Liver (tissue), 9 donors: ENCODE measurements around the gene NLRC5. TPM values are rescaled to one million over a fixed set of nuclear protein-coding genes. Genes with fewer than 3 reads are reported as not detected.
"Not testable (repeated sequence)": the region's sequence is repeated elsewhere in the genome, so short reads cannot be mapped to it uniquely, and the experiment has no call there.

Source experiments
- DNase-seq: peaks from one replicate; pipeline ENCODE4 v3.0.0-alpha.2; 2017; ENCODE audit warnings: low spot score
- H3K27ac ChIP-seq, 2 donors: one replicate each; pipeline ENCODE4 v1.7.0; 2013; ENCODE audit warnings: inconsistent platforms in 2 of 2, low read length in 2 of 2, control low read depth in 1 of 2, low read depth in 1 of 2, mild to moderate bottlenecking in 1 of 2
- H3K27me3 ChIP-seq, 4 donors: one replicate each; pipeline versions ENCODE4 v1.6.1 to v1.7.0; 2013; ENCODE audit warnings: low read length in 3 of 4, inconsistent platforms in 1 of 4, mild to moderate bottlenecking in 1 of 4, moderate library complexity in 1 of 4; ENCODE audit not compliant: control insufficient read depth in 4 of 4, insufficient read depth in 4 of 4
- H3K36me3 ChIP-seq, 4 donors: one replicate each; pipeline versions ENCODE4 v1.6.1 to v1.7.0; 2013; ENCODE audit warnings: low read length in 3 of 4, mild to moderate bottlenecking in 3 of 4, low read depth in 1 of 4, moderate library complexity in 1 of 4; ENCODE audit not compliant: control insufficient read depth in 4 of 4, insufficient read depth in 3 of 4
- H3K4me1 ChIP-seq, 4 donors: one replicate each; pipeline versions ENCODE4 v1.6.1 to v1.7.0; 2013; ENCODE audit warnings: low read length in 3 of 4, mild to moderate bottlenecking in 3 of 4, moderate library complexity in 1 of 4; ENCODE audit not compliant: control insufficient read depth in 4 of 4, insufficient read depth in 4 of 4
- H3K4me3 ChIP-seq, 3 donors: one replicate each; pipeline versions ENCODE4 v1.6.1 to v1.7.0; 2013; ENCODE audit warnings: low read length in 3 of 3, control low read depth in 1 of 3, low read depth in 1 of 3, mild to moderate bottlenecking in 1 of 3
- H3K9ac ChIP-seq, 2 donors: one replicate each; pipeline ENCODE4 v1.7.0; 2013; ENCODE audit warnings: low read length in 2 of 2, mild to moderate bottlenecking in 2 of 2, moderate library complexity in 2 of 2, control low read depth in 1 of 2, low read depth in 1 of 2
- H3K9me3 ChIP-seq, 4 donors: one replicate each; pipeline versions ENCODE4 v1.6.1 to v1.7.0; 2013; ENCODE audit warnings: low read length in 3 of 4; ENCODE audit not compliant: control insufficient read depth in 4 of 4
- EGR1 ChIP-seq, 2 donors: IDR thresholded peaks; 2 replicates each; pipeline ENCODE4 v1.6.1; 2016 to 2018; ENCODE audit warnings: antibody characterized with exemption in 2 of 2, low read depth in 2 of 2
- FOXA2 ChIP-seq: IDR thresholded peaks from 2 replicates; pipeline ENCODE4 v1.6.1; 2016; ENCODE audit warnings: antibody characterized with exemption
- GABPA ChIP-seq, 2 donors: IDR thresholded peaks in 1 of 2; conservative IDR thresholded peaks in 1 of 2; 2 replicates each; pipeline ENCODE4 v1.6.1; 2016; ENCODE audit warnings: antibody characterized with exemption in 2 of 2, mild to moderate bottlenecking in 1 of 2, moderate library complexity in 1 of 2
- HNF4A ChIP-seq, 2 donors: conservative IDR thresholded peaks; 2 replicates each; pipeline ENCODE4 v1.6.1; 2016; ENCODE audit warnings: antibody characterized with exemption in 2 of 2, mild to moderate bottlenecking in 2 of 2
- JUND ChIP-seq, 2 donors: IDR thresholded peaks; 2 replicates each; pipeline ENCODE4 v1.6.1; 2016; ENCODE audit warnings: antibody characterized with exemption in 2 of 2
- NR2F2 ChIP-seq: IDR thresholded peaks from 2 replicates; pipeline ENCODE4 v1.6.1; 2016; ENCODE audit warnings: antibody characterized with exemption
- RAD21 ChIP-seq, 2 donors: IDR thresholded peaks; 2 replicates each; pipeline ENCODE4 v1.6.1; 2016; ENCODE audit warnings: antibody characterized with exemption in 2 of 2, mild to moderate bottlenecking in 2 of 2
- RXRA ChIP-seq, 2 donors: IDR thresholded peaks; 2 replicates each; pipeline ENCODE4 v1.6.1; 2017 to 2018; ENCODE audit warnings: antibody characterized with exemption in 2 of 2, mild to moderate bottlenecking in 1 of 2
- SP1 ChIP-seq: IDR thresholded peaks from 2 replicates; pipeline ENCODE4 v1.6.1; 2018; ENCODE audit warnings: antibody characterized with exemption, mild to moderate bottlenecking
- YY1 ChIP-seq: IDR thresholded peaks from 2 replicates; pipeline ENCODE4 v1.6.1; 2016; ENCODE audit warnings: antibody characterized with exemption, mild to moderate bottlenecking
- WGBS: extraction: QIAGEN DNeasy Blood & Tissue Kit; methylation state at CpG from one replicate; pipeline ENCODE4 v1.1.7; 2013; 5-methylcytosine and 5-hydroxymethylcytosine counted together
- polyA plus RNA-seq, 2 donors: library from polyadenylated mRNA; stranded (reverse) in 1 of 2; unstranded in 1 of 2; fragments of 200-250 nt in 1 of 2; fragments of >200 nt in 1 of 2; fragmentation: Nextera tagmentation in 1 of 2; extraction: Ambion mirVana in 1 of 2; gene quantifications; one replicate each; pipeline versions ENCODE4 v1.2.1 to v1.2.3, GENCODE V29; 2013 to 2015
- total RNA-seq, 2 donors: library from RNA; depleted of rRNA; stranded (reverse); fragments of >200 nt; gene quantifications; one replicate each; pipeline ENCODE4 v1.2.3, GENCODE V29; 2014
- TF ChIP-seq, protein P1 (sequence below): fragments of 150-350 bp; IDR thresholded peaks from 2 replicates; pipeline ENCODE4 v1.5.1; 2017; ENCODE audit warnings: improper control_type of control experiment, low read depth, low read length; ENCODE audit not compliant: missing input control
- TF ChIP-seq, protein P2 (sequence below): IDR thresholded peaks from 2 replicates; pipeline ENCODE4 v1.6.1; 2016; ENCODE audit warnings: antibody characterized with exemption
- donor health status: healthy.
- donor health status: healthy.
- donor health status: healthy.
- donor health status: healthy.
- donor health status: healthy.

Gene NLRC5
- total and polyA plus RNA-seq, 4 donors = 4.7 to 23.3 (median 8.8) TPM

DNA sequence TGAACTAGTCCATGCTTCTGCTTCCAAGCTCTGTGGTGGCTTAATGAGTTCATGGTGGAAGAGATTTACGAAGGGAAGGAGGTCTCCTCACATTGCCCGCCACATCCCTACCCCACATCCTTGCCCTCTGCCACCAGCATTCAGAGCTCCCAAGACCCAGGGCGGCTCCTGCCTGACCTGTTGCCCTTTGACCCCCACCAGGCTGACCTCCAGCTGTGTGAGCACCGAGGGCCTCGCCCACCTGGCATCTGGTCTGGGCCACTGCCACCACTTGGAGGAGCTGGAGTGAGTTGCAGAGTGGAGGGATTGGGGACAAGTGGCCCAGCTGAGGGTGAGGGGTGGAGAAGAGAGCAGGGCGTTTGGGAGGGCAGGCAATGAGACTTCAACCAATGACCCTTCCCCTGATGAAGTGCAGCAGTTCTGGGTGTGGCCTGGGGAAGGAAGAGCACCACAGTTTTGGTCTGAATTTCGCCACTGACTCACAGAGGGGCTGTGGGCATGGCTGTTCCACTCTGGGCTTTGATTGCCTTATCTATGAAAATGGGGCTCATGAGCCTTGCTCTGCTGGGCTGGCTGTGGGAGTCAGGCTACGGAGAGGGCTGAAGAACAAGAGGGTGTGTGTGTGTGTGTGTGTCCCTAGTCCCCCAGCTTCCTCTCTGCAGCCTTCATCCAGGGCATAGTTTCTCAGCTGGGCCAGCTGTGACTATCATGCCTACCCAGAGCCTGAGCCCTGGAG, 80.4 kb downstream of the NLRC5 start:
- WGBS = 89% methylated on average over 8 of the region's 8 CpGs
- TF ChIP-seq, protein P1, sequence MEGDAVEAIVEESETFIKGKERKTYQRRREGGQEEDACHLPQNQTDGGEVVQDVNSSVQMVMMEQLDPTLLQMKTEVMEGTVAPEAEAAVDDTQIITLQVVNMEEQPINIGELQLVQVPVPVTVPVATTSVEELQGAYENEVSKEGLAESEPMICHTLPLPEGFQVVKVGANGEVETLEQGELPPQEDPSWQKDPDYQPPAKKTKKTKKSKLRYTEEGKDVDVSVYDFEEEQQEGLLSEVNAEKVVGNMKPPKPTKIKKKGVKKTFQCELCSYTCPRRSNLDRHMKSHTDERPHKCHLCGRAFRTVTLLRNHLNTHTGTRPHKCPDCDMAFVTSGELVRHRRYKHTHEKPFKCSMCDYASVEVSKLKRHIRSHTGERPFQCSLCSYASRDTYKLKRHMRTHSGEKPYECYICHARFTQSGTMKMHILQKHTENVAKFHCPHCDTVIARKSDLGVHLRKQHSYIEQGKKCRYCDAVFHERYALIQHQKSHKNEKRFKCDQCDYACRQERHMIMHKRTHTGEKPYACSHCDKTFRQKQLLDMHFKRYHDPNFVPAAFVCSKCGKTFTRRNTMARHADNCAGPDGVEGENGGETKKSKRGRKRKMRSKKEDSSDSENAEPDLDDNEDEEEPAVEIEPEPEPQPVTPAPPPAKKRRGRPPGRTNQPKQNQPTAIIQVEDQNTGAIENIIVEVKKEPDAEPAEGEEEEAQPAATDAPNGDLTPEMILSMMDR = no peak
- TF ChIP-seq HNF4A (conservative IDR thresholded peaks at IDR 0.05) (no peak), GABPA (IDR thresholded peaks at IDR 0.05 in 1 of 2, conservative IDR thresholded peaks at IDR 0.05 in 1 of 2) (no peak), JUND (IDR thresholded peaks at IDR 0.05) (no peak)
- Histone ChIP-seq H3K27me3 (no peaks in the 10 kb centered on the region), H3K27ac (no peak overlapping the region), H3K36me3 (peaks cover 0 to 6% (median 4%) of the 10 kb centered on the region in 4 donors), H3K4me3 (no peak overlapping the region), H3K9ac (no peak overlapping the region), H3K4me1 (no peaks in the 10 kb centered on the region), H3K9me3 (no peaks in the 10 kb centered on the region)
- no peak for DNase-seq

DNA sequence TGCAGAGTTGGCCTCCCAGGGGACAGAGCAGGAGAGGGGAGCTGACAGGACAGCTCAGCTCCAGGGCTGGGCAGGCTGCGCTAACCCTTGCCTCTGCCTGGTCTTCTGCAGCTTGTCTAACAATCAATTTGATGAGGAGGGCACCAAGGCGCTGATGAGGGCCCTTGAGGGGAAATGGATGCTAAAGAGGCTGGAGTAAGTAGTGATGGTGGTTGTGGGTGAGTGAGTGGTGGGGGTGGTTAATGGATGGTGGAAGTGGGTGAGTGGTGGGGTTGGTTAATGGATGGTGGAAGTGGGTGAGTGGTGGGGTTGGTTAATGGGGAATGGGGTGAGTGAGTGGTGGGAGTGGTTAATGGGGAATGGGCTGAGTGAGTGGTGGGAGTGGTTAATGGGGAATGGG, 81.1 kb downstream of the NLRC5 start:
- WGBS = 98% methylated on average over 2 of the region's 2 CpGs
- no peak overlapping the region for H3K9ac ChIP-seq

DNA sequence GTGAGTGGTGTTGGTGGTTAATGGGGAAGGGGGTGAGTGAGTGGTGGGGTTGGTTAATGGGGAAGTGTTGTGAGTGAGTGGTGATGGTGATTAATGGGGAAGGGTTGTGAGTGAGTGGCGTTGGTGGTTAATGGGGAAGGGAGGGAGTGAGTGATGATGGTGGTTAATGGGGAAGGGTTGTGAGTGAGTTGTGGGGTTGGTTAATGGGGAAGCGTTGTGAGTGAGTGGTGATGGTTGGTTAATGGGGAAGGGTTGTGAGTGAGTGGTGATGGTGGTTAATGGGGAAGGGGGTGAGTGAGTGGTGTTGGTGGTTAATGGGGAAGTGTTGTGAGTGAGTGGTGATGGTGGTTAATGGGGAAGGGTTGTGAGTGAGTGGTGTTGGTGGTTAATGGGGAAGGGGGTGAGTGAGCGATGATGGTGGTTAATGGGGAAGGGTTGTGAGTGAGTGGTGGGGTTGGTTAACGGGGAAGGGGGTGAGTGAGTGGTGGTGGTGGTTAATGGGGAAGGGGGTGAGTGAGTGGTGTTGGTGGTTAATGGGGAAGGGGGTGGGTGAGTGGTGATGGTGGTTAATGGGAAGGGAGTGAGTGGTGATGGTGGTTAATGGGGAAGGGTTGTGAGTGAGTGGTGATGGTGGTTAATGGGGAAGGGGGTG, 81.8 kb downstream of the NLRC5 start:
- not testable (repeated sequence) for H3K4me3 ChIP-seq, DNase-seq, H3K9me3 ChIP-seq, H3K27ac ChIP-seq, H3K4me1 ChIP-seq, H3K36me3 ChIP-seq, H3K9ac ChIP-seq, H3K27me3 ChIP-seq
- 90% methylated on average over 4 of the region's 4 CpGs for WGBS

More for the DNA sequence above, 81.1 kb downstream of the NLRC5 start:
- no peaks in the 10 kb centered on the region for H3K9me3 ChIP-seq
- no peaks in the 10 kb centered on the region for H3K27me3 ChIP-seq
- TF ChIP-seq FOXA2 (no peak), EGR1 (IDR thresholded peaks at IDR 0.05; ENCODE audit: low read depth in 2 of 2) (no peak), SP1 (no peak), RXRA (IDR thresholded peaks at IDR 0.05) (no peak), YY1 (no peak), NR2F2 (no peak), RAD21 (IDR thresholded peaks at IDR 0.05) (no peak)
- TF ChIP-seq, protein P2, sequence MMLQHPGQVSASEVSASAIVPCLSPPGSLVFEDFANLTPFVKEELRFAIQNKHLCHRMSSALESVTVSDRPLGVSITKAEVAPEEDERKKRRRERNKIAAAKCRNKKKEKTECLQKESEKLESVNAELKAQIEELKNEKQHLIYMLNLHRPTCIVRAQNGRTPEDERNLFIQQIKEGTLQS = no peak
- no peak overlapping the region for H3K27ac ChIP-seq
- no peak overlapping the region for H3K4me3 ChIP-seq
- H3K36me3 ChIP-seq = peaks cover 0 to 6% (median 4%) of the 10 kb centered on the region in 4 donors
- DNase-seq = no peak
- no peaks in the 10 kb centered on the region for H3K4me1 ChIP-seq
